GM13976 (cell line): ENCODE results near the gene ZNF496.
"Not testable (repeated sequence)": the region's sequence is repeated elsewhere in the genome, so short reads cannot be mapped to it uniquely, and the experiment has no call there.

Source experiments
- DNase-seq: peaks from one replicate; pipeline ENCODE4 v3.0.0; 2012; ENCODE audit warnings: low spot score
- CTCF ChIP-seq: IDR thresholded peaks from 2 replicates; pipeline ENCODE4 v1.5.1; 2012; ENCODE audit warnings: borderline replicate concordance, mild to moderate bottlenecking; ENCODE audit not compliant: insufficient read depth; ENCODE audit errors: extremely low read depth, missing control alignments, control extremely low read depth
- in situ Hi-C: fragments of 300-500 bp; cut with MboI; formaldehyde crosslinking; loops from one replicate; pipeline ENCODE4 v1.12.0; 2022; ENCODE audit warnings: low sequenced_read_pairs, mixed read lengths, inconsistent platforms; ENCODE audit not compliant: unreplicated experiment

ZNF496 gene

GRCh38 chr1:247270003-247270402 lies 61.7 kb downstream of the ZNF496 start:
- no peak for DNase-seq
- in situ Hi-C loops = no loop called here
- TF ChIP-seq CTCF = no peak

- no peak for TF ChIP-seq CTCF
- in situ Hi-C loops = no loop called here
- no peak for DNase-seq
Observed at GRCh38 chr1:247269133-247269532, 62.5 kb downstream of the ZNF496 start.

GRCh38 chr1:247268390-247269045 lies 63.1 kb downstream of the ZNF496 start:
- in situ Hi-C loops = no loop called here
- no peak for TF ChIP-seq CTCF
- DNase-seq = no peak

- TF ChIP-seq CTCF = no peak
- in situ Hi-C loops = no loop called here
- no peak for DNase-seq
Observed at GRCh38 chr1:247266053-247266452, 65.6 kb downstream of the ZNF496 start.

GRCh38 chr1:247255772-247256171 lies 75.9 kb downstream of the ZNF496 start, which contains the start of gene VN1R5:
Gene VN1R5 (plus strand): TSS chr1:247256072.
- in situ Hi-C loops, DNase-seq: not testable (repeated sequence)

- no peak for TF ChIP-seq CTCF
- in situ Hi-C loops = no loop called here
- DNase-seq = no peak
Observed at GRCh38 chr1:247247568-247247967, 84.1 kb downstream of the ZNF496 start.
